SK-N-SH (cell line): ENCODE data around the gene MCM3AP.

Experiments used
- CTCF ChIP-seq: fragments of 200-600 bp; sonication (generic); IDR thresholded peaks from 2 replicates; pipeline ENCODE4 v1.6.1; 2017; ENCODE audit warnings: antibody characterized with exemption, mild to moderate bottlenecking, moderate library complexity
- POLR2AphosphoS5 ChIP-seq: IDR thresholded peaks from 2 replicates; pipeline ENCODE4 v1.6.1; 2012; ENCODE audit warnings: low read depth, low read length

DNA sequence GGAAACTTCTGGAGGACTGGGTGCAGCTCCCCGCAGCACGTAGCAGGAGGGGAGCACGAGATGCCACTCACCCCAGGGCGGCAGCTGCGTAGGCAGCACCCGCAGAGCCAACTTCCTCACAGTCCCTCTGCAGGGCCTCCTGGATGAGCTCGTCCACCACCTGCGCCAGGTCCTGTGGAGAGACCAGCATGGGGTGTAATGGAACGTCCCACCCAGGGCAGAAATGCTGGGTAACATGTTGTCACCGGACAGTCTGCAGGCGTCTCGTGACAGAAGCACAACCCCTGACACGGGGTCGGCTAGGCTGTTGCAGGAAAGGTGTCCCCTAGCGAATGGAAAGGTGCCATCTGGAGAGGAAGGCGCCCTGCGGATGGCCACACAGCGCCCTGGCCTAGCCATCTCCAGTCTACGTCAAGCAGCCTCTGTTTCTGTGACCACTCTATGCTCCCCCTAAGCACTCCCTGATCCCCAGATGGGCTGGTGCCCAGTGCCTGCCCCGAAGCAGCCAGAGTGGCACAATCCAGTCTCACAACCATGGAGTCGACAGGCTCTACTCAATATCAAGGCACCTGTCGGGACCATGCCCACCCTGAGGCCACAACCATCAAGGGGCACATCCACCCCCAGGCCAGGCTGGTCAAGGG is 21.2 kb downstream of the MCM3AP start:
- no peak for TF ChIP-seq POLR2AphosphoS5
- no peak for TF ChIP-seq CTCF
